Heart right ventricle (tissue), 16 donors: Measurements from ENCODE around the gene SNRNP25. TPM values are rescaled to one million over a fixed set of nuclear protein-coding genes. Genes with fewer than 3 reads are reported as not detected.

Experiments
- ATAC-seq, 8 donors: fragments of 200-7000 bp; cut with Tn5 transposase; one replicate each; pipeline ENCODE4 v1.9.1; 2020; ENCODE audit warnings: mild to moderate bottlenecking in 8 of 8, moderate library complexity in 8 of 8, moderate number of reproducible peaks in 1 of 8
- DNase-seq, 2 donors: peaks; one replicate each; pipeline ENCODE4 v3.0.0-alpha.2; 2020
- H3K27ac ChIP-seq, 10 donors: fragments of 200-600 bp; sonication (generic) in 2 of 10; one replicate each; pipeline versions ENCODE4 v1.5.0 to v1.8.0; 2020 to 2022; ENCODE audit warnings: mild to moderate bottlenecking in 3 of 10
- H3K27me3 ChIP-seq, 7 donors: fragments of 200-600 bp; one replicate each; pipeline ENCODE4 v1.8.0; 2021 to 2022; ENCODE audit warnings: mild to moderate bottlenecking in 2 of 7
- H3K36me3 ChIP-seq, 9 donors: fragments of 200-600 bp; sonication (generic) in 1 of 9; one replicate each; pipeline versions ENCODE4 v1.5.0 to v1.8.0; 2020 to 2022; ENCODE audit warnings: mild to moderate bottlenecking in 2 of 9
- H3K4me1 ChIP-seq, 9 donors: fragments of 200-600 bp; sonication (generic) in 1 of 9; one replicate each; pipeline versions ENCODE4 v1.5.0 to v1.8.0; 2020 to 2022; ENCODE audit warnings: mild to moderate bottlenecking in 4 of 9
- H3K4me3 ChIP-seq, 10 donors: fragments of 200-600 bp; sonication (generic) in 2 of 10; one replicate each; pipeline versions ENCODE4 v1.5.0 to v1.8.0; 2020 to 2022; ENCODE audit warnings: mild to moderate bottlenecking in 7 of 10, moderate library complexity in 2 of 10
- H3K9me3 ChIP-seq, 11 donors: fragments of 200-600 bp in 10 of 11; sonication (generic) in 2 of 11; one replicate each; pipeline versions ENCODE4 v1.5.0 to v1.8.0; 2013 to 2022; ENCODE audit warnings: mild to moderate bottlenecking in 2 of 11, control low read depth in 1 of 11, moderate library complexity in 1 of 11
- WGBS, 2 donors: extraction: QIAGEN DNeasy Blood & Tissue Kit; methylation state at CpG; one replicate each; pipeline ENCODE4 v1.1.7; 2013; ENCODE audit warnings: inconsistent platforms in 1 of 2; 5-methylcytosine and 5-hydroxymethylcytosine counted together
- intact Hi-C, 10 donors: fragments of 100-400 bp; cut with DNase I; formaldehyde crosslinking; loops; one replicate each; pipeline versions ENCODE4 v1.11.1 to v1.14.2; 2022
- polyA plus RNA-seq, 2 donors: library from polyadenylated mRNA; stranded (reverse); fragments of 200-250 nt; gene quantifications; one replicate each; pipeline ENCODE4 v1.2.3, GENCODE V29; 2013
- total RNA-seq, 10 donors: library from RNA; stranded (reverse); fragmentation: NEBNext Ultra II Directional in 3 of 10; extraction: Animal tissue kit (Norgen Biotek cat#: 25700) in 3 of 10; gene quantifications; one replicate each; pipeline versions ENCODE4 v1.2.1 to v1.2.4, GENCODE V29; 2021 to 2023
- TF ChIP-seq, protein P1 (sequence below), 9 donors: fragments of 200-600 bp; sonication (generic) in 2 of 9; IDR thresholded peaks; one replicate each; pipeline versions ENCODE4 v1.5.0 to v1.8.0; 2021 to 2022; ENCODE audit warnings: antibody characterized with exemption in 9 of 9, mild to moderate bottlenecking in 5 of 9, moderate library complexity in 1 of 9
- donor health status: Arrhythmogenic right ventricular cardiomyopathy.
- donor health status: ischemic (EF 13 %, LVEDD 7.1; RV severe dilation, severe dysfunction).
- donor health status: healthy with polysubstance abuse.
- donor health status: DM: no; HTN: yes; CAD: no.
- donor health status: DM: no; HTN: no; CAD: no.
- donor health status: ischemic (EF 25% LVEDD 6.9; RV normal size, moderate dysfunction).
- donor health status: ischemic (EF 25% LVEDD 5.7; RV mildly dilated, moderate dysfunction).
- donor health status: healthy.
- donor health status: DM: yes; HTN: yes; CAD: no.
- donor health status: Ischemic cardiomyopathy.
- donor health status: ischemic (EF 35%, LVEDD 5.7; RV mildly dilated, moderate dysfunction).
- donor health status: nonischemic (EF 11% LVEDD 7.7; RV severe dilation, severe dysfunction).
- donor health status: DM: yes; HTN: yes; CAD: no.
- donor health status: PGD.
- donor health status: ischemic (EF 29% LVEDD 5.4; RV normal size, mild dysfunction).
- donor health status: nonischemic (EF 23%, LVEDD 6.1; RV moderate dilation, normal function).

SNRNP25 gene
- total and polyA plus RNA-seq, 12 donors, result 45.6 to 109 (median 64.5) TPM

DNA sequence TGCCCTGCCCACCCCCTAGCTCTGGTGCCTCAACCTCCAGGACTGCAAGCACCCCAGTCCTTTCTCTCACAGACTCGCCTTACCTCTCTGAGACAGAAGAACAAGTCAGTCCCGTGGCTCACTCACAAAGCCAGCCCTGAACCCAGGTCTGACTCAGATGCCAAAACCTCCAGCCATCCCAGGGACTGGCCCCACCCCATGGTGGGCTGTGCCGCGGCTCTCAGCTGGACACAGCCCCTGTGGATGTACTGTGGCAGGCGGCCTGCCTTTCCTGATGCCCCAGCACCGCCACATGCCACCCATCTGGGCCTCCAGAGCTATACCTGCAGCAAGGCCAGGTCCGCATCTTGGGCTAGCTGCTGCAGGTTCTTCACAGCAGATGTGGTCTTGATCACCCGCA, 44.2 kb downstream of the SNRNP25 start:
- intact Hi-C loops, result loop anchor here in 9 of 10 donors (1.0 to 2.0 kb wide), 4 partner anchors 29 to 33 kb away; no protein-coding TSS in a partner anchor
- TF ChIP-seq, protein P1, sequence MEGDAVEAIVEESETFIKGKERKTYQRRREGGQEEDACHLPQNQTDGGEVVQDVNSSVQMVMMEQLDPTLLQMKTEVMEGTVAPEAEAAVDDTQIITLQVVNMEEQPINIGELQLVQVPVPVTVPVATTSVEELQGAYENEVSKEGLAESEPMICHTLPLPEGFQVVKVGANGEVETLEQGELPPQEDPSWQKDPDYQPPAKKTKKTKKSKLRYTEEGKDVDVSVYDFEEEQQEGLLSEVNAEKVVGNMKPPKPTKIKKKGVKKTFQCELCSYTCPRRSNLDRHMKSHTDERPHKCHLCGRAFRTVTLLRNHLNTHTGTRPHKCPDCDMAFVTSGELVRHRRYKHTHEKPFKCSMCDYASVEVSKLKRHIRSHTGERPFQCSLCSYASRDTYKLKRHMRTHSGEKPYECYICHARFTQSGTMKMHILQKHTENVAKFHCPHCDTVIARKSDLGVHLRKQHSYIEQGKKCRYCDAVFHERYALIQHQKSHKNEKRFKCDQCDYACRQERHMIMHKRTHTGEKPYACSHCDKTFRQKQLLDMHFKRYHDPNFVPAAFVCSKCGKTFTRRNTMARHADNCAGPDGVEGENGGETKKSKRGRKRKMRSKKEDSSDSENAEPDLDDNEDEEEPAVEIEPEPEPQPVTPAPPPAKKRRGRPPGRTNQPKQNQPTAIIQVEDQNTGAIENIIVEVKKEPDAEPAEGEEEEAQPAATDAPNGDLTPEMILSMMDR (IDR thresholded peaks at IDR 0.05), result no peak
- H3K4me1 ChIP-seq, result peaks cover 9 to 47% (median 26%) of the 10 kb centered on the region in 9 donors
- ATAC-seq, result no peak
- peaks cover 0 to 49% (median 0%) of the 10 kb centered on the region in 9 donors for H3K36me3 ChIP-seq
- no peak overlapping the region for H3K27ac ChIP-seq
- H3K9me3 ChIP-seq, result no peaks in the 10 kb centered on the region
- DNase-seq, result no peak
- no peak overlapping the region for H3K4me3 ChIP-seq
- 92 to 93% methylated on average over 8 of the region's 8 CpGs for WGBS, 2 donors
- H3K27me3 ChIP-seq, result no peaks in the 10 kb centered on the region

- Histone ChIP-seq H3K27me3 (no peaks in the 10 kb centered on the region), H3K36me3 (peaks cover 0 to 47% (median 0%) of the 10 kb centered on the region in 9 donors), H3K4me1 (peaks cover 9 to 54% (median 31%) of the 10 kb centered on the region in 9 donors), H3K9me3 (no peaks in the 10 kb centered on the region), H3K27ac (peak overlapping the region in 9 of 10 donors; percentile 39 to 85 (median 79)), H3K4me3 (no peak overlapping the region)
- DNase-seq (no peak), ATAC-seq (no peak)
- intact Hi-C loops, result no loop called here
- TF ChIP-seq, protein P1 (IDR thresholded peaks at IDR 0.05), result no peak
- WGBS, 2 donors, result 78 to 83% methylated on average over 5 of the region's 5 CpGs
Observed at GRCh38 chr16:100989-101388, 47.4 kb downstream of the SNRNP25 start.

- Histone ChIP-seq H3K9me3 (no peaks in the 10 kb centered on the region), H3K36me3 (peaks cover 0 to 49% (median 0%) of the 10 kb centered on the region in 9 donors), H3K27ac (peak overlapping the region; percentile 53 to 85 (median 78)), H3K27me3 (no peaks in the 10 kb centered on the region), H3K4me3 (peak overlapping the region in 1 of 10 donors; percentile 12), H3K4me1 (peaks cover 9 to 53% (median 31%) of the 10 kb centered on the region in 9 donors)
- no peak for DNase-seq
- WGBS, 2 donors, result 77 to 87% methylated on average over 6 of the region's 6 CpGs
- TF ChIP-seq, protein P1 (IDR thresholded peaks at IDR 0.05), result no peak
- no peak for ATAC-seq
- intact Hi-C loops, result no loop called here
Observed at GRCh38 chr16:101586-101985, 48.0 kb downstream of the SNRNP25 start.

GRCh38 chr16:102060-102855, 48.6 kb downstream of the SNRNP25 start:
- H3K27me3 ChIP-seq, result no peaks in the 10 kb centered on the region
- peaks cover 0 to 49% (median 0%) of the 10 kb centered on the region in 9 donors for H3K36me3 ChIP-seq

More at GRCh38 chr16:102060-102855, 48.6 kb downstream of the SNRNP25 start:
- Histone ChIP-seq H3K4me1 (peaks cover 9 to 52% (median 29%) of the 10 kb centered on the region in 9 donors), H3K4me3 (peak overlapping the region in 2 of 10 donors; percentile 12 to 25), H3K9me3 (no peaks in the 10 kb centered on the region), H3K27ac (peak overlapping the region; percentile 53 to 85 (median 78))
- DNase-seq, result peak; percentile 67 to 74
- 44 to 57% methylated on average over 19 of the region's 19 CpGs for WGBS, 2 donors
- peak; percentile 65 to 88 (median 80) for ATAC-seq
- TF ChIP-seq, protein P1 (IDR thresholded peaks at IDR 0.05), result no peak
- intact Hi-C loops, result no loop called here
